KMS-11 (cell line): Measurements from ENCODE around the gene OR10A7.

Experiments
- H2AFZ ChIP-seq: fragments of 200-600 bp; sonication (generic); 2 replicates; pipeline ENCODE4 v1.6.1; 2016; ENCODE audit warnings: antibody characterized with exemption, mixed run types, low read depth
- H3K27ac ChIP-seq: fragments of 200-600 bp; sonication (generic); 2 replicates; pipeline ENCODE4 v1.6.1; 2016; ENCODE audit warnings: mild to moderate bottlenecking, mixed run types
- H3K27me3 ChIP-seq: fragments of 200-600 bp; sonication (generic); 2 replicates; pipeline ENCODE4 v1.6.1; 2017; ENCODE audit warnings: mild to moderate bottlenecking, low read depth, mixed run types, moderate library complexity; ENCODE audit not compliant: insufficient read depth
- H3K36me3 ChIP-seq: fragments of 200-600 bp; sonication (generic); 2 replicates; pipeline ENCODE4 v1.6.1; 2017; ENCODE audit warnings: mild to moderate bottlenecking, mixed run types; ENCODE audit not compliant: insufficient read depth
- H3K4me1 ChIP-seq: fragments of 200-600 bp; sonication (generic); 2 replicates; pipeline ENCODE4 v1.6.1; 2016; ENCODE audit warnings: mild to moderate bottlenecking, low read depth, mixed run types; ENCODE audit not compliant: poor library complexity, severe bottlenecking
- H3K4me2 ChIP-seq: fragments of 200-600 bp; sonication (generic); 2 replicates; pipeline ENCODE4 v1.7.0; 2016; ENCODE audit warnings: mild to moderate bottlenecking, mixed run types
- H3K4me3 ChIP-seq: fragments of 200-600 bp; sonication (generic); IDR thresholded peaks from 2 replicates; pipeline ENCODE4 v1.6.1; 2017; ENCODE audit warnings: low read depth, low read length, mixed read lengths; ENCODE audit not compliant: insufficient read depth
- H3K79me2 ChIP-seq: fragments of 200-600 bp; sonication (generic); 2 replicates; pipeline ENCODE4 v1.6.1; 2016; ENCODE audit warnings: low read depth, mixed run types; ENCODE audit not compliant: insufficient read depth
- H3K9ac ChIP-seq: fragments of 200-600 bp; sonication (generic); 2 replicates; pipeline ENCODE4 v1.6.1; 2016; ENCODE audit warnings: mild to moderate bottlenecking, mixed run types
- H4K20me1 ChIP-seq: fragments of 200-600 bp; sonication (generic); 2 replicates; pipeline ENCODE4 v1.6.1; 2016; ENCODE audit warnings: mild to moderate bottlenecking, mixed run types; ENCODE audit not compliant: insufficient read depth
- TF ChIP-seq, protein P1 (sequence below): fragments of 200-600 bp; sonication (generic); conservative IDR thresholded peaks from 2 replicates; pipeline ENCODE4 v1.6.1; 2017; ENCODE audit warnings: low read depth, mild to moderate bottlenecking, antibody characterized with exemption, low read length, moderate library complexity, mixed read lengths

OR10A7 gene

DNA sequence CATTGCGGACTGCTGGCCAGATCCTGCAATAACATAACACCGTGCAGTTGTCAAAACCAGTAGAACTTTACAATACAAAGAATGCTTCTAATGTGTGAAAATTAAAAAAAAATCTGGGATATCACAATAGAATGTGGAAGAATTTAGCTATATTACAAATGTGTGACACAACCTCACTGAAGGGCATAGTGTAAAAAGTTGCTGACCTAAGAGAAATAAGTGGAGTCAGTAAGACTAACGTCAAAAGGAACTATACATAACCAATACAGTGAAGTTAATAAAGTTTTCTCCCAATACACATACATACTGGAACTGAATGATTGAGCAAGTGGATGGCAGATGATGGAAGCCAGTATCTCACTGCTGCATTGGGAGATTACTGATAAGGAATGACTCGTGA is 36.0 kb downstream of the OR10A7 start:
- Histone ChIP-seq H3K9ac (no peak overlapping the region), H4K20me1 (no peaks in the 10 kb centered on the region)
- TF ChIP-seq, protein P1, sequence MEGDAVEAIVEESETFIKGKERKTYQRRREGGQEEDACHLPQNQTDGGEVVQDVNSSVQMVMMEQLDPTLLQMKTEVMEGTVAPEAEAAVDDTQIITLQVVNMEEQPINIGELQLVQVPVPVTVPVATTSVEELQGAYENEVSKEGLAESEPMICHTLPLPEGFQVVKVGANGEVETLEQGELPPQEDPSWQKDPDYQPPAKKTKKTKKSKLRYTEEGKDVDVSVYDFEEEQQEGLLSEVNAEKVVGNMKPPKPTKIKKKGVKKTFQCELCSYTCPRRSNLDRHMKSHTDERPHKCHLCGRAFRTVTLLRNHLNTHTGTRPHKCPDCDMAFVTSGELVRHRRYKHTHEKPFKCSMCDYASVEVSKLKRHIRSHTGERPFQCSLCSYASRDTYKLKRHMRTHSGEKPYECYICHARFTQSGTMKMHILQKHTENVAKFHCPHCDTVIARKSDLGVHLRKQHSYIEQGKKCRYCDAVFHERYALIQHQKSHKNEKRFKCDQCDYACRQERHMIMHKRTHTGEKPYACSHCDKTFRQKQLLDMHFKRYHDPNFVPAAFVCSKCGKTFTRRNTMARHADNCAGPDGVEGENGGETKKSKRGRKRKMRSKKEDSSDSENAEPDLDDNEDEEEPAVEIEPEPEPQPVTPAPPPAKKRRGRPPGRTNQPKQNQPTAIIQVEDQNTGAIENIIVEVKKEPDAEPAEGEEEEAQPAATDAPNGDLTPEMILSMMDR, result no peak

DNA sequence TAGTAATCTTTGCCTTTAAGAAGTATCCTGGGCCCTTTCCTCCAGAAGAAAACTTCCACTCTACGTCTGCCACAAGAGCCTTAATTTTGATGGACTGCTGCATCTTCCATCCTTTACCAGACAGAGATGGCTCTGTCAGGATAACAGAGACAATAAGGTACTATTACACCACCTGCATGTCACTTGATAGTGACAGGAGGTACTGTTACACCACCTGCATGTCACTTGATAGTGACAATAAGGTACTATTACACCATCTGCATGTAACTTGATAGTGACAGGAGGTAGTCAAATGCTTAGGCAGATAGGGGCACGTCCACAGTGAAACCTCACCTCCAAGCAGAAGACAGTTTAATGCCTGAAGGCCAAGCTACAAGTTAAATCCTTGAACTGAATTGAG is 37.5 kb downstream of the OR10A7 start:
- H3K36me3 ChIP-seq, result no peaks in the 10 kb centered on the region
- no peaks in the 10 kb centered on the region for H3K4me1 ChIP-seq
- H3K4me2 ChIP-seq, result no peak overlapping the region
- no peak overlapping the region for H3K27ac ChIP-seq
- TF ChIP-seq, protein P1, result no peak
- H3K79me2 ChIP-seq, result no peaks in the 10 kb centered on the region
- no peaks in the 10 kb centered on the region for H4K20me1 ChIP-seq
- H2AFZ ChIP-seq, result no peak overlapping the region
- no peak overlapping the region for H3K9ac ChIP-seq
- H3K4me3 ChIP-seq, result no peak overlapping the region
- H3K27me3 ChIP-seq, result no peaks in the 10 kb centered on the region

More for the DNA sequence above, 36.0 kb downstream of the OR10A7 start:
- no peaks in the 10 kb centered on the region for H3K79me2 ChIP-seq
- H2AFZ ChIP-seq, result no peak overlapping the region
- H3K4me1 ChIP-seq, result no peaks in the 10 kb centered on the region
- no peaks in the 10 kb centered on the region for H3K36me3 ChIP-seq
- no peak overlapping the region for H3K4me3 ChIP-seq
- H3K4me2 ChIP-seq, result no peak overlapping the region
- no peaks in the 10 kb centered on the region for H3K27me3 ChIP-seq
- H3K27ac ChIP-seq, result no peak overlapping the region
